Transverse colon (tissue), 3 donors: ENCODE measurements around the gene TRMT10C.

Experiments used
- CTCF ChIP-seq, 5 experiments: fragments of 200-600 bp in 3 of 5; fragments of 450-650 bp in 2 of 5; sonication (generic) in 3 of 5; IDR thresholded peaks; 1 replicate in 2 of 5; 2 replicates in 3 of 5; pipeline ENCODE4 v1.5.1; 2016 to 2017; ENCODE audit warnings: antibody characterized with exemption in 5 of 5, inconsistent platforms in 3 of 5, mild to moderate bottlenecking in 2 of 5, moderate library complexity in 1 of 5
- EP300 ChIP-seq: sonication (generic); formaldehyde crosslinking; IDR thresholded peaks from one replicate; pipeline ENCODE4 v1.6.1; 2017; ENCODE audit warnings: antibody characterized with exemption, low read depth

GRCh38 chr3:101531473-101532086 lies 30.1 kb upstream of the TRMT10C start:
- TF ChIP-seq CTCF (IDR thresholded peaks at IDR 0.05) (no peak), EP300 (no peak)
